SU-DHL-6 (cell line): ENCODE results near the gene NPAS2.

ENCODE experiments used
- CTCF ChIP-seq: fragments of 200-600 bp; sonication (generic); IDR thresholded peaks from one replicate; pipeline ENCODE4 v1.5.1; 2017; ENCODE audit warnings: antibody characterized with exemption, mild to moderate bottlenecking, low read length, moderate library complexity; ENCODE audit not compliant: insufficient read depth, poor library complexity, severe bottlenecking
- EZH2phosphoT487 ChIP-seq: fragments of 200-600 bp; sonication (generic), shearing (Covaris generic); conservative IDR thresholded peaks from 2 replicates; pipeline ENCODE4 v1.6.1; 2018; ENCODE audit warnings: mild to moderate bottlenecking, antibody characterized with exemption, low read length, moderate library complexity, mixed read lengths

GRCh38 chr2:100972452-100972851 is 152.5 kb downstream of the NPAS2 start:
- TF ChIP-seq CTCF (no peak), EZH2phosphoT487 (no peak)
